Measurements from ENCODE around the gene PLCZ1. TPM values are rescaled to one million over a fixed set of nuclear protein-coding genes. Genes with fewer than 3 reads are reported as not detected.

Gene PLCZ1
- total RNA-seq, 1 donor from 2014 or later = not detected

GRCh38 chr12:18640321-18640955, 97.4 kb downstream of the PLCZ1 start:
- no peak for DNase-seq (ENCODE audit: extremely low read depth, low read depth, low spot score)

- DNase-seq (ENCODE audit: extremely low read depth, low read depth, low spot score) = no peak
These were observed 103.4 kb downstream of the PLCZ1 start for GRCh38 chr12:18634382-18634781.

Other genes with a start within 250 kb of the PLCZ1 start
- not detected in 2 replicates for gene CAPZA3, start 107 bp upstream of the PLCZ1 start, total RNA-seq

All from glomerular endothelial cell (primary cell).